B cell (primary cell): Measurements from ENCODE around the gene PFN1. TPM values are rescaled to one million over a fixed set of nuclear protein-coding genes. Genes with fewer than 3 reads are reported as not detected.
A peak's percentile ranks its signal among the peaks of the same experiment; 100 is the strongest.

ENCODE experiments used
- ATAC-seq: fragments of 200-7000 bp; cut with Tn5 transposase; one replicate; pipeline ENCODE4 v1.10.0; 2021; ENCODE audit warnings: low read depth, mild to moderate bottlenecking, moderate number of reproducible peaks, moderate library complexity
- CTCF ChIA-PET: fragments of 350-600 bp; sonication (Branson Sonifier 250); formaldehyde crosslinking; loops from one replicate; lab custom pipeline; 2021; ENCODE audit warnings: antibody characterized with exemption, inconsistent platforms; lab: Charles Lee
- POLR2A ChIA-PET: fragments of 350-600 bp; sonication (Branson Sonifier 250); formaldehyde crosslinking; loops from one replicate; lab custom pipeline; 2021; ENCODE audit warnings: antibody characterized with exemption; lab: Charles Lee
- DNase-seq: peaks from one replicate; pipeline ENCODE4 v3.0.0; 2013
- H2AFZ ChIP-seq: 2 replicates; pipeline ENCODE4 v1.6.1; 2012; ENCODE audit warnings: mild to moderate bottlenecking, low read depth, low read length; ENCODE audit not compliant: insufficient read depth, poor library complexity, severe bottlenecking
- H3K27ac ChIP-seq, 2 donors: 1 replicate in 1 of 2; 2 replicates in 1 of 2; pipeline ENCODE4 v1.5.1; 2012 to 2013; ENCODE audit warnings: low read length in 2 of 2, mild to moderate bottlenecking in 2 of 2, moderate library complexity in 1 of 2
- H3K27me3 ChIP-seq, 4 experiments: fragments of 200-600 bp in 1 of 4; sonication (generic) in 1 of 4; replicated peaks in 1 of 4; 1 replicate in 2 of 4; 2 replicates in 2 of 4; pipeline versions ENCODE4 v1.6.1 to v1.7.0; 2013 to 2016; ENCODE audit warnings: low read length in 3 of 4, mild to moderate bottlenecking in 2 of 4, mixed read lengths in 1 of 4, moderate library complexity in 1 of 4; ENCODE audit not compliant: insufficient read depth in 4 of 4, control insufficient read depth in 3 of 4; ENCODE audit errors: control extremely low read depth in 1 of 4
- H3K36me3 ChIP-seq, 2 experiments: replicated peaks in 1 of 2; 1 replicate in 1 of 2; 2 replicates in 1 of 2; pipeline versions ENCODE4 v1.6.1 to v1.7.1; 2013; ENCODE audit warnings: low read length in 1 of 2; ENCODE audit not compliant: insufficient read depth in 2 of 2, control insufficient read depth in 1 of 2; ENCODE audit errors: control extremely low read depth in 1 of 2, extremely low read depth in 1 of 2
- H3K4me1 ChIP-seq, 2 donors: fragments of 200-600 bp in 1 of 2; sonication (generic) in 1 of 2; 1 replicate in 1 of 2; 2 replicates in 1 of 2; pipeline versions ENCODE4 v1.5.1 to v1.6.1; 2013 to 2017; ENCODE audit warnings: low read length in 2 of 2; ENCODE audit not compliant: control insufficient read depth in 2 of 2, insufficient read depth in 2 of 2
- H3K4me2 ChIP-seq: replicated peaks from 2 replicates; pipeline ENCODE3; 2012; ENCODE audit warnings: mild to moderate bottlenecking, low read depth, low read length; ENCODE audit not compliant: poor library complexity, severe bottlenecking
- H3K4me3 ChIP-seq, 5 experiments: fragments of 200-600 bp in 1 of 5; sonication (generic) in 1 of 5; 1 replicate in 3 of 5; 2 replicates in 2 of 5; pipeline versions ENCODE4 v1.5.1 to v1.7.0; 2011 to 2016; ENCODE audit warnings: low read length in 4 of 5, mild to moderate bottlenecking in 4 of 5, low read depth in 2 of 5, control low read depth in 1 of 5, moderate library complexity in 1 of 5; ENCODE audit not compliant: insufficient read depth in 1 of 5; ENCODE audit errors: control extremely low read depth in 1 of 5, extremely low read depth in 1 of 5
- H3K79me2 ChIP-seq: fragments of 200-600 bp; sonication (generic); one replicate; pipeline ENCODE4 v1.6.0; 2016; ENCODE audit warnings: low read length; ENCODE audit not compliant: control insufficient read depth, insufficient read depth
- H3K9ac ChIP-seq: fragments of 200-600 bp; sonication (generic); 2 replicates; pipeline ENCODE4 v1.6.1; 2017; ENCODE audit warnings: mild to moderate bottlenecking, low read length, moderate library complexity
- H3K9me3 ChIP-seq, 3 donors: one replicate each; pipeline versions ENCODE4 v1.6.1 to v1.7.1; 2013; ENCODE audit warnings: low read length in 2 of 3; ENCODE audit not compliant: control insufficient read depth in 2 of 3, insufficient read depth in 1 of 3; ENCODE audit errors: control extremely low read depth in 1 of 3
- H4K20me1 ChIP-seq: 2 replicates; pipeline ENCODE4 v1.6.0; 2012; ENCODE audit warnings: mild to moderate bottlenecking, low read length; ENCODE audit not compliant: insufficient read depth, control insufficient read depth, poor library complexity, severe bottlenecking
- H3K27ac Mint-ChIP-seq: one replicate; pipeline ENCODE4 v1.8.0; 2021; ENCODE audit warnings: mixed read lengths
- H3K27me3 Mint-ChIP-seq: one replicate; pipeline ENCODE4 v1.8.0; 2021; ENCODE audit warnings: mixed read lengths
- H3K4me1 Mint-ChIP-seq: one replicate; pipeline ENCODE4 v1.8.0; 2021; ENCODE audit warnings: mixed read lengths
- H3K4me3 Mint-ChIP-seq: one replicate; pipeline ENCODE4 v1.8.0; 2021; ENCODE audit warnings: mixed read lengths
- H3K9me3 Mint-ChIP-seq: one replicate; pipeline ENCODE4 v1.8.0; 2022; ENCODE audit warnings: mixed read lengths; ENCODE audit not compliant: insufficient read depth
- EZH2 ChIP-seq: IDR thresholded peaks from 2 replicates; pipeline ENCODE4 v1.6.1; 2012; ENCODE audit warnings: borderline replicate concordance, low read depth, mild to moderate bottlenecking, moderate library complexity, low read length; ENCODE audit not compliant: insufficient read depth, poor library complexity, severe bottlenecking
- WGBS: methylation state at CpG from one replicate; pipeline ENCODE4 v1.1.5; 2013; ENCODE audit warnings: missing lambda C conversion rate; ENCODE audit not compliant: insufficient coverage; 5-methylcytosine and 5-hydroxymethylcytosine counted together
- intact Hi-C: fragments of 100-400 bp; cut with micrococcal nuclease; formaldehyde crosslinking; loops from one replicate; pipeline ENCODE4 v1.10.0; 2022
- polyA plus RNA-seq: library from polyadenylated mRNA; depleted of rRNA; stranded (reverse); fragments of >200 nt; gene quantifications from 2 replicates; pipeline ENCODE4 v1.2.3, GENCODE V29; 2012
- total RNA-seq, 2 donors: library from RNA; stranded (reverse); fragments of 120-200 nt in 1 of 2; gene quantifications; 1 replicate in 1 of 2; 2 replicates in 1 of 2; pipeline versions ENCODE4 v1.2.3 to v1.2.4, GENCODE V29; 2013 to 2022
- TF ChIP-seq, protein P1 (sequence below): fragments of 200-600 bp; IDR thresholded peaks from one replicate; pipeline ENCODE4 v1.8.0; 2022; ENCODE audit warnings: antibody characterized with exemption, mild to moderate bottlenecking

PFN1 gene
- total and polyA plus RNA-seq, 2 donors (not counting 1 experiment from before 2014, with no cell fraction given), result 330 to 609 TPM

DNA sequence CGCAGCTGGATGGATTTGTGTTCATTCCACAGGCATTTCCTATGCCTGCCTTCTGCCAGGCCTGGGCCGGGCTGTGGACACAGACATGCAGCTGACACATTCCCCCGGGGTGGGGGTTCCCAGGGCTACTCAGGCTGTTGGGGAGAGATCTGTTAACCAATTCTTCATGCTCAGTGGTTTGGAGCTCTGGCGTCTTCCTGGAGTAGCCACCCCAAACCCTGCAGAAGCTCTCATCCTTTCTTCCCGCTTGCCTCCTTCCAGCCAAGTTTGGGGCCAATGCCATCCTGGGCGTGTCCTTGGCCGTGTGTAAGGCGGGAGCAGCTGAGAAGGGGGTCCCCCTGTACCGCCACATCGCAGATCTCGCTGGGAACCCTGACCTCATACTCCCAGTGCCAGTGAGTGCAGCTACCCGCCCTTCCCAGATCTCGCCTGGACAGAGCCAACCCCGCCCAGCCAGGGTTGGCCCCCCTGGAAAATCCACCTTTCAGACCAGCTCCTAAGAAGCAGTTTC is 5.2 kb upstream of the PFN1 start:
- peaks cover 12% of the 10 kb centered on the region for H3K4me1 Mint-ChIP-seq
- DNase-seq (no peak), ATAC-seq (no peak)
- ChIA-PET POLR2A (no interaction called here), CTCF (interaction anchor here (1.0 to 1.5 kb wide), 5 partner anchors 10 to 386 kb away, joined by 3 to 5 read pairs (median 4); partner anchors contain the start of gene SPAG7)
- H3K4me3 Mint-ChIP-seq, result no peak overlapping the region
- Histone ChIP-seq H4K20me1 (no peaks in the 10 kb centered on the region), H3K79me2 (peaks cover 7% of the 10 kb centered on the region), H3K4me2 (no peak overlapping the region), H2AFZ (no peak overlapping the region), H3K9ac (no peak overlapping the region), H3K36me3 (no peaks in the 10 kb centered on the region), H3K9me3 (no peaks in the 10 kb centered on the region), H3K4me3 (no peak overlapping the region), H3K4me1 (peaks cover 8 to 13% of the 10 kb centered on the region in 2 donors), H3K27me3 (no peaks in the 10 kb centered on the region), H3K27ac (no peak overlapping the region)
- TF ChIP-seq EZH2, result no peak
- TF ChIP-seq, protein P1, sequence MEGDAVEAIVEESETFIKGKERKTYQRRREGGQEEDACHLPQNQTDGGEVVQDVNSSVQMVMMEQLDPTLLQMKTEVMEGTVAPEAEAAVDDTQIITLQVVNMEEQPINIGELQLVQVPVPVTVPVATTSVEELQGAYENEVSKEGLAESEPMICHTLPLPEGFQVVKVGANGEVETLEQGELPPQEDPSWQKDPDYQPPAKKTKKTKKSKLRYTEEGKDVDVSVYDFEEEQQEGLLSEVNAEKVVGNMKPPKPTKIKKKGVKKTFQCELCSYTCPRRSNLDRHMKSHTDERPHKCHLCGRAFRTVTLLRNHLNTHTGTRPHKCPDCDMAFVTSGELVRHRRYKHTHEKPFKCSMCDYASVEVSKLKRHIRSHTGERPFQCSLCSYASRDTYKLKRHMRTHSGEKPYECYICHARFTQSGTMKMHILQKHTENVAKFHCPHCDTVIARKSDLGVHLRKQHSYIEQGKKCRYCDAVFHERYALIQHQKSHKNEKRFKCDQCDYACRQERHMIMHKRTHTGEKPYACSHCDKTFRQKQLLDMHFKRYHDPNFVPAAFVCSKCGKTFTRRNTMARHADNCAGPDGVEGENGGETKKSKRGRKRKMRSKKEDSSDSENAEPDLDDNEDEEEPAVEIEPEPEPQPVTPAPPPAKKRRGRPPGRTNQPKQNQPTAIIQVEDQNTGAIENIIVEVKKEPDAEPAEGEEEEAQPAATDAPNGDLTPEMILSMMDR, result no peak
- H3K27me3 Mint-ChIP-seq, result no peaks in the 10 kb centered on the region
- intact Hi-C loops, result no loop called here
- H3K27ac Mint-ChIP-seq, result no peak overlapping the region
- H3K9me3 Mint-ChIP-seq, result no peaks in the 10 kb centered on the region
- WGBS, result 97% methylated on average over 14 of the region's 14 CpGs

DNA sequence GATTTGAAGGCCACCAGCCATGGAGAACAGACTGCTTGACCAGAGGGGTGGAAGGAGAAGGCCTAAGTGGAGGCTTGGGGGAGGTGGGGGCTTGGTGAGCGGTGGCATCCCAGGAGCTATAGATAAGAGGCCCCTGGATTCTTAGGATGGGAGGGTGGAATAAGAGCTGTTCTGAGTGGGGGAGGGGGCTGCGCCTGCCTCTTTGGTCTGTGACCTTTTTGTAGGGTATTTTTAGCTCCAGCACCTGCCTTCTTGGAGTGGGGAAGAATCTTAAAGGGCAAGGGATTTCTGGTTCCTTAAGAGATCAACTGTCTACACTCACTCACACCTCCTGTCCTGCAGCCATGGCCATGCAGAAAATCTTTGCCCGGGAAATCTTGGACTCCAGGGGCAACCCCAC is 3.2 kb upstream of the PFN1 start:
- peak overlapping the region; percentile 85 for H3K4me3 Mint-ChIP-seq
- peaks cover 0 to 4% of the 10 kb centered on the region in 2 experiments for H3K36me3 ChIP-seq
- H3K9me3 ChIP-seq, result no peaks in the 10 kb centered on the region
- H3K4me3 ChIP-seq, result no peak overlapping the region
- H3K9ac ChIP-seq, result no peak overlapping the region
- no peaks in the 10 kb centered on the region for H3K27me3 ChIP-seq
- no peak for TF ChIP-seq EZH2
- TF ChIP-seq, protein P1, result no peak
- peaks cover 11 to 19% of the 10 kb centered on the region in 2 donors for H3K4me1 ChIP-seq
- H3K4me1 Mint-ChIP-seq, result peaks cover 21% of the 10 kb centered on the region
- no peak overlapping the region for H2AFZ ChIP-seq
- H3K27ac ChIP-seq, result no peak overlapping the region
- DNase-seq, result no peak
- H3K4me2 ChIP-seq, result no peak overlapping the region
- H3K27ac Mint-ChIP-seq, result peak overlapping the region; percentile 53
- H4K20me1 ChIP-seq, result peaks cover 17% of the 10 kb centered on the region
- ChIA-PET POLR2A (interaction anchor here (0.6 to 0.9 kb wide), 3 partner anchors 12 to 538 kb away, joined by 4 to 6 read pairs (median 5); no protein-coding TSS in a partner anchor), CTCF (interaction anchor here (1.0 to 1.2 kb wide), 4 partner anchors 11 to 167 kb away, joined by 3 to 4 read pairs (median 3); no protein-coding TSS in a partner anchor)
- WGBS, result 100% methylated on average over 2 of the region's 3 CpGs
- intact Hi-C loops, result no loop called here
- H3K9me3 Mint-ChIP-seq, result no peaks in the 10 kb centered on the region
- H3K79me2 ChIP-seq, result peaks cover 25% of the 10 kb centered on the region
- H3K27me3 Mint-ChIP-seq, result no peaks in the 10 kb centered on the region
- ATAC-seq, result no peak
